Omental fat pad (tissue), 4 donors: ENCODE measurements around the gene ENO2. TPM values are rescaled to one million over a fixed set of nuclear protein-coding genes. Genes with fewer than 3 reads are reported as not detected.

Source experiments
- ATAC-seq: fragments of 150-250 bp; one replicate; pipeline ENCODE4 v1.9.1; 2016; ENCODE audit warnings: mild to moderate bottlenecking, moderate library complexity; ENCODE audit not compliant: low FRiP score
- DNase-seq: peaks from one replicate; pipeline ENCODE4 v3.0.0-alpha.2; 2019; ENCODE audit warnings: low spot score
- CTCF ChIP-seq, 3 donors: fragments of 450-650 bp; IDR thresholded peaks; one replicate each; pipeline ENCODE4 v1.5.1; 2016 to 2017; ENCODE audit warnings: antibody characterized with exemption in 3 of 3, mild to moderate bottlenecking in 3 of 3, moderate library complexity in 2 of 3
- total RNA-seq, 4 donors: library from RNA; depleted of rRNA; stranded (reverse); fragments of >200 nt; gene quantifications; one replicate each; pipeline ENCODE4 v1.1.0, GENCODE V29; 2016

The ENO2 gene
- total RNA-seq, 4 donors from 2014 or later = 3.5 to 14.3 (median 5.2) TPM

GRCh38 chr12:6921539-6921938 lies 7.2 kb downstream of the ENO2 start:
- no peak for TF ChIP-seq CTCF (IDR thresholded peaks at IDR 0.05)
- DNase-seq = no peak
- no peak for ATAC-seq

DNA sequence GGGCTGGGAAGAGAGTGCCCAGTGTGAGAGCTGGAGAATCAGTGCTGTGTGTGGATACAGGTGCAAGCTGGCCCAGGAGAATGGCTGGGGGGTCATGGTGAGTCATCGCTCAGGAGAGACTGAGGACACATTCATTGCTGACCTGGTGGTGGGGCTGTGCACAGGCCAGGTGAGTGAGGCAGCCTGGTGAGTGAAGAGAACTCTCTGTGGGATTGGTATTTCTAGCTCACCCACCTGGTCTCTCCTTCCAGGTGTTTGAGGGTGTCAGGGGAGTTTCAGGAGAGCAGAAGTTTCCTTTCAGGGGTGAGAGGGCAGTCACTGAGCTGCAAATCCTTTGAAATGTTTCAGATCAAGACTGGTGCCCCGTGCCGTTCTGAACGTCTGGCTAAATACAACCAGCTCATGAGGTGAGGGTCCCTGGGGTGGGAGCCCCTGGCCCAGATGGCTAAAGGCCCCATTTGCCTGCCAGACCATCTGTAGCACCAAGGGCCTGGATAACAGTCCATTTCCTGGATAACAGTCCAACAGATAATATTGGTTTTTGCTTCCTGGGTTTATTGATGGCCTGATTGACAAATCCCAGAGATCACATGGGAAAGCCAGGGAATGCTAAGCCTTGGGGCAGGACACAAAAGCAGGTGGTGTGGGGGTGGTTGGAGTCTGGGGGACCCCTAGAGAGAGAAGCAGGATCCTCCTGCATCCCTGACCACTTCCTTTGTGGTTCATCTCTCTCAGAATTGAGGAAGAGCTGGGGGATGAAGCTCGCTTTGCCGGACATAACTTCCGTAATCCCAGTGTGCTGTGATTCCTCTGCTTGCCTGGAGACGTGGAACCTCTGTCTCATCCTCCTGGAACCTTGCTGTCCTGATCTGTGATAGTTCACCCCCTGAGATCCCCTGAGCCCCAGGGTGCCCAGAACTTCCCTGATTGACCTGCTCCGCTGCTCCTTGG lies 7.9 kb downstream of the ENO2 start:
- ATAC-seq = no peak
- no peak for TF ChIP-seq CTCF (IDR thresholded peaks at IDR 0.05)
- no peak for DNase-seq

DNA sequence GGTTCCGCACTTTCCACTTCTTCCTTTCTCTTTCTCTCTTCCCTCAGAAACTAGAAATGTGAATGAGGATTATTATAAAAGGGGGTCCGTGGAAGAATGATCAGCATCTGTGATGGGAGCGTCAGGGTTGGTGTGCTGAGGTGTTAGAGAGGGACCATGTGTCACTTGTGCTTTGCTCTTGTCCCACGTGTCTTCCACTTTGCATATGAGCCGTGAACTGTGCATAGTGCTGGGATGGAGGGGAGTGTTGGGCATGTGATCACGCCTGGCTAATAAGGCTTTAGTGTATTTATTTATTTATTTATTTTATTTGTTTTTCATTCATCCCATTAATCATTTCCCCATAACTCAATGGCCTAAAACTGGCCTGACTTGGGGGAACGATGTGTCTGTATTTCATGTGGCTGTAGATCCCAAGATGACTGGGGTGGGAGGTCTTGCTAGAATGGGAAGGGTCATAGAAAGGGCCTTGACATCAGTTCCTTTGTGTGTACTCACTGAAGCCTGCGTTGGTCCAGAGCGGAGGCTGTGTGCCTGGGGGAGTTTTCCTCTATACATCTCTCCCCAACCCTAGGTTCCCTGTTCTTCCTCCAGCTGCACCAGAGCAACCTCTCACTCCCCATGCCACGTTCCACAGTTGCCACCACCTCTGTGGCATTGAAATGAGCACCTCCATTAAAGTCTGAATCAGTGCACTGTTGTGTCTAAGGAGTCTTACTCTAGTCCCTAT lies 8.8 kb downstream of the ENO2 start:
- DNase-seq (no peak), ATAC-seq (no peak)
- TF ChIP-seq CTCF (IDR thresholded peaks at IDR 0.05) = no peak

GRCh38 chr12:6923851-6924250 lies 9.5 kb downstream of the ENO2 start:
- DNase-seq = no peak
- no peak for ATAC-seq
- no peak for TF ChIP-seq CTCF (IDR thresholded peaks at IDR 0.05)

GRCh38 chr12:6925239-6925539 lies 10.8 kb downstream of the ENO2 start:
- DNase-seq (no peak), ATAC-seq (peak; percentile 1)
- TF ChIP-seq CTCF (IDR thresholded peaks at IDR 0.05) = no peak

DNA sequence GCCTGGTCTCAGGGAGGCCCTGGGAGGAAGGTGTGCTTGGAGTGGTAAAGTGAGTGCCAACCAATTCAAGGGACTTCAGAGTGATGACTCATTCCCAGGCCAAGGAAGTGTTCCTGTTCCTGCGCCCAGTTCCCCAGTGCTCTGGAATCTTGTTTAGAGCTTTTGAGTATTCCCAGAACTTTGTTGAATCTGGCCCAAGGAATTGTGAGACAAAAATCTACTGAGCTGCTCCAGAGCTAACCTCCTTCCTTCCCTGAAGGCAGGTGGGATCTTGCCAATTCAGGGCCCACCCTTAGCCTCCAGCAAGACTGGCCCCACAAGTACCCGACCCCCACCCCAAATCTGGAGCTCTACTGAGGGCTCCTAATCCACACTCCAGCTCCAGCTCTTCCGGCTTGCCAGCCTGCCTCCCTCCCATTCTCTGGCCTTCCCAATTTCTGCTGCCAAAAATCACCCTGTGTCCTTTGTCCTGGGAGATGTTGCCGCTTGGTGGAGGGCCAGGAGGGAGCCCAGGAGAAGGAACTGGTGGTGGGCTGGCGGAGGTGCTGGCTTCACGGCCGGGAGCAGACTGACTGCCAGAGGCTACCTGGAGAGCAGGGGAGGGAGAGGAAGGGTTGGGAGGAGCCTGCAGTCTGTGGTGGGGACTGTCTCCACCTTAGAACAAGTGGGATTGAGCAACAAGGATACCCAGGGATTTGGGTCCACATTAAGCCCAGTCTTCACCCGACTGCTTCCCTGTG lies 11.3 kb downstream of the ENO2 start:
- ATAC-seq (peak; percentile 67), DNase-seq (no peak)
- no peak for TF ChIP-seq CTCF (IDR thresholded peaks at IDR 0.05)
